ENCODE data around the gene AASDHPPT.
A peak's percentile ranks its signal among the peaks of the same experiment; 100 is the strongest.

The AASDHPPT gene, protein sequence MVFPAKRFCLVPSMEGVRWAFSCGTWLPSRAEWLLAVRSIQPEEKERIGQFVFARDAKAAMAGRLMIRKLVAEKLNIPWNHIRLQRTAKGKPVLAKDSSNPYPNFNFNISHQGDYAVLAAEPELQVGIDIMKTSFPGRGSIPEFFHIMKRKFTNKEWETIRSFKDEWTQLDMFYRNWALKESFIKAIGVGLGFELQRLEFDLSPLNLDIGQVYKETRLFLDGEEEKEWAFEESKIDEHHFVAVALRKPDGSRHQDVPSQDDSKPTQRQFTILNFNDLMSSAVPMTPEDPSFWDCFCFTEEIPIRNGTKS

DNA sequence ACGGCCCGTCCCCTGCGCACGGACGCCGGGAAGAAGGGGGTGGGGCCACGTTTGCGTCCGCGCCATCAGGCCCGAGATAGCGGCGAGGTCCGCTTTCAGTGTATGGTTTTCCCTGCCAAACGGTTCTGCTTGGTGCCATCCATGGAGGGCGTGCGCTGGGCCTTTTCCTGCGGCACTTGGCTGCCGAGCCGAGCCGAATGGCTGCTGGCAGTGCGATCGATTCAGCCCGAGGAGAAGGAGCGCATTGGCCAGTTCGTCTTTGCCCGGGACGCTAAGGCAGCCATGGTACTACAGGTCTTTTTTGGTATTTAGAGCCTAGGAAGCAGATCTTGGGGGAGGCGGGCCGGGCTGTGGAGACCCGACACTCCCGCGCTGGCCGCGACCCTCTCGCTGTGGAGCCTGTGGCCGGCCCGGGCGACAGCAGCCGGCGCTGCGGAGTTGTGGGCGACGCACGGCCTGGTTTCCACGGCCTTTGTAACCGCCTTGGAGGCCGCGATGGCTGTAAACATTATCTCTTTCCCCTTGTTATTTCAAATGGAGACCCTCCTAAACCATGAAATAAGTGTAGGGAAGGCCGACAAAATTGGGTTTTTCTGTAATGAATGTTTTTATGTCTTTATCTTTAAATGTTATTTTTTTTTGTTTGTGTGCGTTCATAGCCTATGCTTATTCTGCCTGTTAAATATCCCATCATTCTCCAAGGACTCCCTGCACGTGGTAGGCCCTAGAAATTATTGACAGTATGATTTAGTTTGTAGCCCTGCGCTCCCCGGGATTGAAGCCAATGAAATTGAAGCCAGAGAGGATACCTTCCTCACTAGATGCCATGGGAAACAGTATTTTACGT lies at the start of gene AASDHPPT:
Gene AASDHPPT, plus strand, starts transcription at position 54 of the 847 bp plus-strand sequence. Its CDS starts 49 bp downstream, at position 103.
- peak within 1 kb of the TSS; percentile 76 for H3K4me3 ChIP-seq
- DNase-seq (ENCODE audit: low spot score) = no peak
- no peak for TF ChIP-seq CTCF (IDR thresholded peaks at IDR 0.05)

GRCh38 chr11:106030609-106031008 lies 46.9 kb upstream of the AASDHPPT start:
- H3K27ac ChIP-seq = no peak overlapping the region
- no peak overlapping the region for H3K4me3 ChIP-seq
- no peak for TF ChIP-seq CTCF (IDR thresholded peaks at IDR 0.05)
- DNase-seq (ENCODE audit: low spot score) = no peak

More for the DNA sequence above, at the start of gene AASDHPPT:
- peak within 1 kb of the TSS; percentile 91 to 97 for H3K27ac ChIP-seq

GRCh38 chr11:106031202-106031810 lies 46.2 kb upstream of the AASDHPPT start:
- H3K4me3 ChIP-seq = no peak overlapping the region
- no peak for DNase-seq (ENCODE audit: low spot score)
- no peak for TF ChIP-seq CTCF (IDR thresholded peaks at IDR 0.05)
- no peak overlapping the region for H3K27ac ChIP-seq

GRCh38 chr11:106031936-106032335 lies 45.5 kb upstream of the AASDHPPT start:
- TF ChIP-seq CTCF (IDR thresholded peaks at IDR 0.05) = no peak
- DNase-seq (ENCODE audit: low spot score) = no peak
- H3K4me3 ChIP-seq = no peak overlapping the region
- no peak overlapping the region for H3K27ac ChIP-seq

DNA sequence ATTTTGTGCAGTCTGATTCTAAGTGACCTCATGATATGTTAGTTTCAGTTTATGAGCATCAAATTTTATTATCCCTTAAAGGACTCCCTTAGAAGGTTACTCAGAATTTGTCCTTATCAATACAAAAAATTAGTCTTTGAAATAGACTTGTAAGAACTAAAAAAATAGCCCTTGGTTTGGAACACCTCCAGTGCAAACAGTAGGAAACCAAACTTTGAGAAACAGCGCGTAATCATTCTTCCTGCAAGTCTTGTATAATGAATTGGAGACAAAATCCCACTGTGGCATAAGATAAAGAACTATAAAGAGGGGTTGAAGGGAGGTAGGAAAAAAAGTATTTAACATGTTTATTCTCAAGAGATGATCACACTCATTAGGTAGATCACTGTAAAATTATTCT lies 44.6 kb upstream of the AASDHPPT start:
- DNase-seq (ENCODE audit: low spot score) = no peak
- no peak overlapping the region for H3K4me3 ChIP-seq
- no peak for TF ChIP-seq CTCF (IDR thresholded peaks at IDR 0.05)
- no peak overlapping the region for H3K27ac ChIP-seq

- H3K27ac ChIP-seq = no peak overlapping the region
- DNase-seq (ENCODE audit: low spot score) = no peak
- TF ChIP-seq CTCF (IDR thresholded peaks at IDR 0.05) = no peak
- H3K4me3 ChIP-seq = no peak overlapping the region
Measured at GRCh38 chr11:106043540-106043939, 33.9 kb upstream of the AASDHPPT start.
